Activated CD4-positive, alpha-beta T cell treated with anti-CD3 and anti-CD28 coated beads, Interleukin-2, Interleukin-4, amounts not matched to agents 100 ng/mL and 50 ng/mL, durations not matched to agents 16 hours and 8 hours (primary cell): Measurements from ENCODE around the gene SFT2D3.
"Not testable (repeated sequence)": the region's sequence is repeated elsewhere in the genome, so short reads cannot be mapped to it uniquely, and the experiment has no call there.

Experiments
- DNase-seq: peaks from one replicate; pipeline ENCODE4 v3.0.0-alpha.2; 2020; ENCODE audit warnings: low spot score

The SFT2D3 gene

GRCh38 chr2:127747621-127748020 is 46.3 kb downstream of the SFT2D3 start:
- DNase-seq: no peak

GRCh38 chr2:127749537-127749936 is 48.2 kb downstream of the SFT2D3 start:
- not testable (repeated sequence) for DNase-seq

- no peak for DNase-seq
These were observed 52.1 kb downstream of the SFT2D3 start for GRCh38 chr2:127753374-127753773.

- no peak for DNase-seq
These were observed 52.9 kb downstream of the SFT2D3 start for GRCh38 chr2:127754186-127754585.
